ENCODE data around the gene SLC6A17.
A peak's percentile ranks its signal among the peaks of the same experiment; 100 is the strongest.

The SLC6A17 gene

GRCh38 chr1:110234691-110235090, 84.4 kb downstream of the SLC6A17 start:
- no peak for DNase-seq (ENCODE audit: low read depth)
- TF ChIP-seq MAX (IDR thresholded peaks at IDR 0.05; ENCODE audit: low read depth, low read length) (no peak), POLR2A (IDR thresholded peaks at IDR 0.05; ENCODE audit: extremely low read depth, insufficient read length) (no peak), MYC (IDR thresholded peaks at IDR 0.05; ENCODE audit: low read depth, low read length) (no peak), CTCF (IDR thresholded peaks at IDR 0.05; ENCODE audit: low read depth, low read length) (no peak)
- no peak overlapping the region for H3K4me3 ChIP-seq (ENCODE audit: low read depth, low read length)

GRCh38 chr1:110235181-110235833, 85.0 kb downstream of the SLC6A17 start:
- no peak for TF ChIP-seq MAX (IDR thresholded peaks at IDR 0.05; ENCODE audit: low read depth, low read length)
- TF ChIP-seq CTCF (IDR thresholded peaks at IDR 0.05; ENCODE audit: low read depth, low read length) = no peak
- TF ChIP-seq POLR2A (IDR thresholded peaks at IDR 0.05; ENCODE audit: extremely low read depth, insufficient read length) = no peak
- no peak for TF ChIP-seq MYC (IDR thresholded peaks at IDR 0.05; ENCODE audit: low read depth, low read length)
- H3K4me3 ChIP-seq (ENCODE audit: low read depth, low read length) = no peak overlapping the region
- DNase-seq (ENCODE audit: low read depth) = no peak

- TF ChIP-seq MAX (IDR thresholded peaks at IDR 0.05; ENCODE audit: low read depth, low read length) (no peak), MYC (IDR thresholded peaks at IDR 0.05; ENCODE audit: low read depth, low read length) (no peak), CTCF (IDR thresholded peaks at IDR 0.05; ENCODE audit: low read depth, low read length) (no peak), POLR2A (IDR thresholded peaks at IDR 0.05; ENCODE audit: extremely low read depth, insufficient read length) (no peak)
- DNase-seq (ENCODE audit: low read depth) = peak; percentile 83
- H3K4me3 ChIP-seq (ENCODE audit: low read depth, low read length) = no peak overlapping the region
These were observed 85.8 kb downstream of the SLC6A17 start for GRCh38 chr1:110235834-110236682.

- peak; percentile 90 for DNase-seq (ENCODE audit: low read depth)
- H3K4me3 ChIP-seq (ENCODE audit: low read depth, low read length) = no peak overlapping the region
- TF ChIP-seq MAX (IDR thresholded peaks at IDR 0.05; ENCODE audit: low read depth, low read length) (no peak), CTCF (IDR thresholded peaks at IDR 0.05; ENCODE audit: low read depth, low read length) (no peak), POLR2A (IDR thresholded peaks at IDR 0.05; ENCODE audit: extremely low read depth, insufficient read length) (no peak), MYC (IDR thresholded peaks at IDR 0.05; ENCODE audit: low read depth, low read length) (no peak)
These were observed 87.3 kb downstream of the SLC6A17 start for GRCh38 chr1:110237386-110238152.

GRCh38 chr1:110239441-110240430, 89.4 kb downstream of the SLC6A17 start:
- no peak for DNase-seq (ENCODE audit: low read depth)
- TF ChIP-seq POLR2A (IDR thresholded peaks at IDR 0.05; ENCODE audit: extremely low read depth, insufficient read length) (no peak), MAX (IDR thresholded peaks at IDR 0.05; ENCODE audit: low read depth, low read length) (no peak), MYC (IDR thresholded peaks at IDR 0.05; ENCODE audit: low read depth, low read length) (no peak), CTCF (IDR thresholded peaks at IDR 0.05; ENCODE audit: low read depth, low read length) (no peak)
- no peak overlapping the region for H3K4me3 ChIP-seq (ENCODE audit: low read depth, low read length)

Data from NB4 (cell line).